GM18526 (cell line): ENCODE data around the gene USO1.

Experiments
- POLR2A ChIP-seq: IDR thresholded peaks from 3 replicates; pipeline ENCODE4 v1.6.1; 2011; ENCODE audit not compliant: insufficient read length; ENCODE audit errors: extremely low read depth

Gene USO1

GRCh38 chr4:75860606-75861005, 136.2 kb downstream of the USO1 start:
- TF ChIP-seq POLR2A = no peak
